ENCODE data around the gene CCDC69.
"Not testable (repeated sequence)": the region's sequence is repeated elsewhere in the genome, so short reads cannot be mapped to it uniquely, and the experiment has no call there.

CCDC69 gene

DNA sequence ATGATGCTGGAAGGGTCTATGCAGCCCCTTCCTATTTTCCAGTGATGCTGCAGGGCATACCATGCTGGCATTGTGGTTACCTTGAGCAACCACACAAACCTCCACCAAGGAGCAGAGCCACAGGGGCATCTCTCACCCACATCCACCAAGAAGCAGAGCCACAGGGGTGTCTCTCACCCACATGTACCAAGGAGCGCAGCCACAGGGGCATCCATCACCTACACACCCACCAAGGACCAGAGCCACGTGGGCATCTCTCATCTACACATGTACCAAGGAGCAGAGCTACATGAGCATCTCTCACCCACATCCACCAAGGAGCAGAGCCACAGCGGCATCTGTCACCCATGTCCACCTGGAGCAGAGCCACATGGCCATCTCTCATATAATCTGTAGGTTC, 20.3 kb upstream of the CCDC69 start:
- no peak for DNase-seq

DNA sequence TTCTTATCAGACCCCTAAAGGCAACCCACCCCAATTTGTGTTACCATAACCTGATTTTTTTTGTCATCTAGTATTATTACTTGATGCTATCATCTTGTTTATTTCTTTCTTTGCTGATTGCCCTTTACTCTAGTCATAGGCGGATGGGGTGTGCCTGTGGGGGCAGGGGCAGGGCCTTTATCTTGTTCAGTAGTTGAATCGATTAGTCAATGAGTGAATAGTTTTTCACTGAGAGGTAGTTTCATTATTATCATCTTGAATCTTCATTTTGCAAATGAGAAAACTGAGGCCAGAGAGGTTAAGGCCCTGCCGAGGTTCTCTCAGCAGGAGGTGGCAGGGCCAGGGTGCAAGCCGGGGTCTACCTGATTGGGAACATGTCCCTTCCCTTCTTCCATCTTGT, 19.7 kb upstream of the CCDC69 start:
- DNase-seq = no peak

DNA sequence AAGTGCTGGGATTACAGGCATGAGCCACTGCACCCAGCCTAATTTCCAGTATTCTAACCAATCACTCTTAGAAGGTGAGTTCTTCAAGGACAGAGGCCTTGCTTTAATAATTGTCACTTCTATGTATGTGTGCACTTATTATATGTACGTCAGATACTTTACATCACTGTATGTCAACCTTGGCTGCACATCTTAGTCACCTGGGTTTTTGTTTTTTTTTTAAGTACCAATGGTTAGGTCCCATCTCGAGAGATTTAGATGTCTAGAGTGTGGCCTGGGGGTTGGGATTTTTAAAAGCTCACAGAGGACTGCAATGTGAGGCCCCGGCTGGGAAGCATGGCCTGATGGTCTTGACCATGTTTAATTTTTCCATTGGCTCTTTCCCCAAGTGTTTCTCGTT, 19.2 kb upstream of the CCDC69 start:
- DNase-seq = no peak

DNA sequence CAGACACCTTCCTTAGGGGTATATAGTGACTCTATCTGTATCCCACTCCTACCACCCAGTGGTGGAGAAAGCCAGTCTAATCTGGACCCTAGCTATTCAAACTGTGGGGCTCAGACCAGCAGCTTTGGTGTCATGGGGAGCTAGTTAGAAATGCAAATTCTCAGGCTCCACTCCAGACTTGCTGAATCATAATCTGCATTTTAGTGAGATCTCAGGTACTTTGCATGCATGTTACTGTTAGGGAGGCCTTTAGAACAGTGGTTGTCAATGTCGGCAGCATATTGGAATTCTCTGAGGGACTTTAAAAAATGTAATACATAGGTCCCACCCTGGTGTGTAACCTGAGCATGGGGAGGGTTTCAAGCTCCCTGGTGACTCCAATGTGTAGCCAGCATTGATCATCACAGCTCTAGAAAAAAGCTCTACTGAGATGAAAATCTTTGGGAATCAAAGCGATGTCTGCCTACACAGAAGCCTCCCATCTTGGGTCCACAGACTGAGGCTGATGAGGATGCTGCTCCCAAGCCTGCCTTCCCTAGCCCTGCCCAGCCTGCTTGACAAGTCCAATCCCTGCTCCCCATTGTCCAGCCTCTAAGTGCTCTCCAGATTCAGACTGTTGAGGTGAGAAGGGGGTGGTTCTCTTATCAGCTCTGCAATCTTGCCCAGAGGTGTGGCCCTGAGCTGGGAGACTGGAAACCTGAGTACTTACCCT, 17.2 kb upstream of the CCDC69 start:
- no peak for DNase-seq

DNA sequence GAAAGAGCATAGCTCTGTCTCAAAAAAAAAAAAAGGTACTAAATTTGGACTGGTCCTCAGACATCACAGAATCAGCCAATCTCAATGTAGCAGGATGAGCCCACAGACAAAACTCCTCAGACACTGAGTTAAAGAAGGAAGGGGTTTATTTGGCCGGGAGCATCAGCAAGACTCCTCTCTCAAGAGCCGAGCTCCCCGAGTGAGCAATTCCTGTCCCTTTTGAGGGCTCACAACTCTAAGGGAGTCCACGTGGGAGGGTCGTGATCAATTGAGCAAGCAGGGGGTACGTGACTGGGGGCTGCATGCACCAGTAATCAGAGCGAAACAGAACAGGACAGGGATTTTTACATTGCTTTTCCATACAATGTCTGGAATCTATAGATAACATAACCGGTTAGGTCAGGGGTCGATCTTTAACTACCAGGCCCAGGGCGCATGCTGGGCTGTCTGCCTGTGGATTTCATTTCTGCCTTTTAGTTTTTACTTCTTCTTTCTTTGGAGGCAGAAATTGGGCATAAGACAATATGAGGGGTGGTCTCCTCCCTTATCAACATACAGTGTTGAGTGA, 16.5 kb upstream of the CCDC69 start:
- not testable (repeated sequence) for DNase-seq

DNA sequence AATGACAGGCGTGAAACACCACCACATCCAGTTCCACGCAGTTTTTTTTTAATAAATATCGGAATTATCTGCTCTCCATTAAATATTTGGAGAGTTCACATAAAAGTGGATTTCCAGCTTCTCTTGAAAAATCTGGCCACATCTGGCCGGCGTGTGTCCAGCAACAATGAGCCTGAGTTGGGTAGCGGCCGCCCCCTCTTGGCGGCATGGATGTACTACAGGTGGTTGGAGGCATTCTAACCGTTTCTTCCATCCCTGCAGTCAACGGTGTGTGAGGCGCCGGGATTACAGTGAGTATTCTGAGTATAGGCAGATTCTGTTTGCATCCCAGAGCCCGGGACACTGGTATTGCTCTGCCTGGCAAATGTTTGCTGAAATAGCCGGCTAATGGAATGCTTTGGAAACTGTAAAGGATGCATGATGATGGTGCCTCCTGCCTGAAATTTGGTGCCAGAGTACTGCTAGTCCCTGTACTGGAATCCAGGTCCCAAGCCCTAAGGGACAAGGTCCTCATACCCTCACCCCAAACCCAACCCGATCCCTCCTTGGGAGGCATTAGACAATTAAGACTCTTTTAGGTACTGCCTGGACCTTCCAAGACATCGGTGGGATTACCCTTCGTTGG, 15.5 kb upstream of the CCDC69 start:
- DNase-seq = no peak

DNA sequence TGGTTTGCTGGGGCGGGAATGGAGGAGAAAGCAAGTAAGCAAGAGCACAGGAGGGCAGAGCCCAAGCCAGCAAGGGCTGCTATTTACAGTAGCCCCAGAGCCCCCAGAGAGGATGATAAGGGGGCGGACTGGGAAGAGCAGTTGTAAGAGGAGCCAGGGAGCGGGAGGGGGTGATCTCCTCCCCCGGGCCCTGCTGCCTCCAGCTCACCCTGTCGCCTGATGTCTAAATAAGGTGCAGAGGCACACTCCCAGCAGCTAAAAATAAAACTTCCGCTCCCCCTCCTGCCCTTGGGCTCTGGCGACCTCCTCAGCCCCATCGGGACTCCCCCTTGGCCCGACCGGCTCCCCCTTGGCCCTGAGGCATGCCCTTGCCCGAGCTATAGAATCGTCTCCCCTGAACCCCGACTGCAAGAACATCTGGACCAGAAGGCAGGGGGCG, 14.4 kb upstream of the CCDC69 start:
- DNase-seq = no peak

GRCh38 chr5:151237685-151238084, 13.8 kb upstream of the CCDC69 start:
- DNase-seq = no peak

- no peak for DNase-seq
These were observed 13.0 kb upstream of the CCDC69 start for GRCh38 chr5:151236888-151237287.

- not testable (repeated sequence) for DNase-seq
These were observed 11.3 kb upstream of the CCDC69 start for GRCh38 chr5:151235239-151235571.

GRCh38 chr5:151234476-151235238, 10.8 kb upstream of the CCDC69 start:
- DNase-seq = no peak

GRCh38 chr5:151233616-151234085, 9.8 kb upstream of the CCDC69 start:
- no peak for DNase-seq

GRCh38 chr5:151231359-151231758, 7.5 kb upstream of the CCDC69 start:
- no peak for DNase-seq

GRCh38 chr5:151230048-151230680, 6.3 kb upstream of the CCDC69 start:
- DNase-seq = no peak

- no peak for DNase-seq
These were observed 5.1 kb upstream of the CCDC69 start for GRCh38 chr5:151228986-151229385.

GRCh38 chr5:151227918-151228447, 4.1 kb upstream of the CCDC69 start:
- no peak for DNase-seq

- DNase-seq = no peak
These were observed 1.6 kb upstream of the CCDC69 start for GRCh38 chr5:151225475-151225874.

GRCh38 chr5:151225071-151225470, 1.2 kb upstream of the CCDC69 start:
- DNase-seq = no peak

DNA sequence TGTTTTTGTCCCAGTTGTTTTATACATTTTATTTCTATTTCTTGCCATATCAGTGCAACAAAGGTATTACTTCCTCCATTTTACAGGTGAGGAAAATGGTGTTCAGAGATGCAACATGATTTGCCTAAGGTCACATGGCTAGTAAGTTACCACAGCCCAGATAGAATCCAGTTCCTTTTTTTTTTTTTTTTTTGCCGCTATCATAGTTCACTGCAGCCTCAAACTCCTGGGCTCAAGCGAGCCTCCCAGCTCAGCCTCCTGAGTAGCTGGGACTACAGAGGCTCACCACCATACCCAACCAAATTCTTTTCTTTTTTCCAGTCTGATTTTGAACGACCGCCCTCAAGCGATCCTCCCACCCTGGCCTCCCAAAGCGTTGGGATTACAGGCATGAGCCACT, 480 bp upstream of the CCDC69 start:
- DNase-seq = no peak

DNA sequence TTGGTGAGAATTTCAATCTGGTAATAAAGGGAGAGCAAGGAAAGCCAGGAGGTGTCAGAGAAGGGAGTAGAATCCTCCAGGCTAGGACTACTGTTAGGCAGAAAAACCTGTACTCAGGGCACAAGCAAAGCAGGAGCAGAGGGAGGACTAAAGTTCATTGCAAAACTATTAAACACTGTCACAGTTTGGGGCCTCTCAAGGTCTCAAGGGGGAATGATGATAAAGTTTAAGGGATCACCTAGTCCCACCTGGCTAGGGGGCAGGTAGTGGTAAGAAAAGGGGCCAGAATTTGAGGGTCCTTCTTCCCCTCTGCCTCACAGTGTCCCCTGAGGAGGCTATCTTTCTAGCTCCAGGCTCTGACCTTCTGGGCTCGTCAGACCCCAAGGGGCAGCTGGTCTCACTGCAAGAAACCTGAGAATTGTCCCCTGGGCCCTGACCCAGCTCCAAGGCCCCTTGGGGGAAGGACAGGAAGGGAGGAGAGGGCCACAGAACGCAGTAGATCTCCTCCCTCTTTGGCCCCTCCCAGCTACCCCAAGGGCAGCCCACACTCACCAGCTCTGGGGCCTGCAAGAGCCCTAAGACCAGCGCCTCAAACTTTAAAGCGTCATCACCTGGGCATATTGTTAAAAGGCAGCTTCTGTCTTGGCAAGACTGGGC, 974 bp downstream of the CCDC69 start:
- DNase-seq = no peak

GRCh38 chr5:151222054-151222789, 1.7 kb downstream of the CCDC69 start:
- no peak for DNase-seq

GRCh38 chr5:151221574-151221973, 2.3 kb downstream of the CCDC69 start:
- no peak for DNase-seq

All from NCI-H2107 (cell line).